GM19372 (cell line): ENCODE data around the gene ATP11A.
"Not testable (repeated sequence)": the region's sequence is repeated elsewhere in the genome, so short reads cannot be mapped to it uniquely, and the experiment has no call there.

Experiments
- ATAC-seq: cut with Tn5 transposase; IDR thresholded peaks from one replicate; pipeline ENCODE4 v1.9.1; 2021; ENCODE audit warnings: mild to moderate bottlenecking, low read depth, moderate library complexity; ENCODE audit not compliant: unreplicated experiment

Gene ATP11A

GRCh38 chr13:112784811-112785482 is 95.1 kb downstream of the ATP11A start:
- ATAC-seq, result no peak

- ATAC-seq, result no peak
Observed at GRCh38 chr13:112785483-112785856, 95.6 kb downstream of the ATP11A start.

DNA sequence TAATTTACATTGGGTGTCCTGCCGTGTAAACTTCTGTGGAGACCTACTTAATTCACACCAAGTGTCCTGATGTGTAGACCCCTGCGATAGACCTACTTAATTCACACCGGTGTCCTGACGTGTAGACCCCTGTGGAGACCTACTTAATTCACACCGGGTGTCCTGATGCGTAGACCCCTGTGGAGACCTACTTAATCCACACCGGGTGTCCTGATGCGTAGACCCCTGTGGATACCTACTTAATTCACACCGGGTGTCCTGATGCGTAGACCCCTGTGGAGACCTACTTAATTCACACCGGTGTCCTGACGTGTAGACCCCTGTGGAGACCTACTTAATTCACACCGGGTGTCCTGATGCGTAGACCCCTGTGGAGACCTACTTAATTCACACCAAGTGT is 97.0 kb downstream of the ATP11A start:
- not testable (repeated sequence) for ATAC-seq

GRCh38 chr13:112790735-112791641 is 101.2 kb downstream of the ATP11A start:
- ATAC-seq, result no peak

GRCh38 chr13:112791663-112792440 is 102.0 kb downstream of the ATP11A start:
- ATAC-seq, result no peak

- no peak for ATAC-seq
Observed at GRCh38 chr13:112792511-112792910, 102.7 kb downstream of the ATP11A start.

DNA sequence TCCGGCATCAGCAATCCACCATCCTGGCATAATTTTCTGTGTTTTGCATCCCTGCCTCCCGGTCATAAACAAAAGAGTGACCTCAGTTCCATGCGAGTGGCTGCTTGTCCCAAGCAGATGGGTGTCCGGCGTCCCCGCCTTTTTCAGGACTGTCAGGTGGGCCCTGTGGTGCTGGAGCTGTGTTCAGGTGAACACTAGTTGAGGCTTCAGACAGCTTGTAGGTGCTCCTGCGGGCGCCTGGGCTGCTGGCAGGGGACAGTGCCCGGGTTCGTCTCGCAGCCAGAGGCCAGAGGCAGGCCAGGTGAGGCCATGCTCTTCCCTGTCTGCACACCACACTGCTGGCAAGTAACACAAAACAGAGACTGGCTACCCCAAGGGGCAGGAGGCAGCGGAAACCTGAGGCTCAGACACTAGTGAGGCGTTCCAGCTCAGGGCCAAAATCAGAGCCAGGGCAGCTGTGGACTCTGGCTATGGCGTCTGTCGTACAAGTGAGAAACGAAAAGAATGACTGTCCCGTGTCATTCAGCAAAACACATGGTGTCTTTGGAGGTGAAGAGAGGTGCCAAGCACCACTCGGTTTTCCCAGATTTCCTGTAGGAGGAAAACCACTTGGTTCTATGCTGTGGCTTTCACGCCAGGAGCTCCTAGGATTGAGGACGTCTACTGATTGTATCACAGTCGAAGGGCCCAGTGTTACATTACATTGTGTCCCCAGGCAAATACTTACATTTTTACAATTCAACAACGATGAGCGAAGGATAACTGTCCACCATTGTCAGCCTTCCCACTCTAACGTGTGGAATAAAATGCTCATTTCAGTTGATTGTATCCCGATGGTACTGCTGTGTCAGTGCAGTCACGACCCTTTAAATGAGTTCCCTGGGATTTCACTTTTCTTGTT is 104.0 kb downstream of the ATP11A start:
- ATAC-seq, result no peak

- no peak for ATAC-seq
Observed at GRCh38 chr13:112795277-112795676, 105.4 kb downstream of the ATP11A start.

- ATAC-seq, result no peak
Observed at GRCh38 chr13:112796190-112796915, 106.5 kb downstream of the ATP11A start.

DNA sequence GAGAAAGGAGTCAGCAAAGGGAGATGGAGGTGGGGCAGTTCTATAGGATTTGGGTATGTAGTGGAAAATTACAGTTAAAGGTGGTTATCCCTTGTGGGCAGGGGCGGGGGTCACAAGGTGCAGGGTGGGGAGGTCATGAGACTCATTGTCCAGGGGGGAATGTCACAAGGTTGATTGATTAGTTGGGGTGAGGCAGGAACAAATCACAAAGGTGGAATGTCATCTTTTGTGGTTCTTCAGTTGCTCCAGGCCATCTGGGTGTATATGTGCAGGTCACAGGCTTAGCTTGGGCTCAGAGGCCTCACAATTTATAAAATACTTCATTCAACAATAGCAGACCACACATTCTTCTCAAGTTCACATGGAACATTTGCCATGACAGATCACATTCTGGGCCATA is 109.6 kb downstream of the ATP11A start:
- no peak for ATAC-seq

DNA sequence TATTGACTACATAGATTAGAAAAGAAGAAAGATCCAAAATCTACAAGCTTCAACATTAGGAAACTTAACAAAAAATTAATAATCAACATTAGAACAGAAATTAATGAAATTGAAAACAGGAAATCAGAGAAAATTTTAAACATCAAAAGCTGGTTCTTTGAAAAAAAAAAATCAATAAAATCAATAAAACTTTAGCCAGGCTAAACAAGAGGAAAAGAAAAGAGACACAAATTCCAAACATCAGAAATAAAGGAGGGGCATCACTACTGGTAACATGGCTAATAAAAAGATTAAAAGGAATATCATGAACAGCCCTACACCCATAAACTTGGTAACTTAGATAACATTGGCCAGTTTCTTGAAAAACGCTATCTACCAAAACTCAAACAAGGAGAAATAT is 110.2 kb downstream of the ATP11A start:
- ATAC-seq, result no peak

DNA sequence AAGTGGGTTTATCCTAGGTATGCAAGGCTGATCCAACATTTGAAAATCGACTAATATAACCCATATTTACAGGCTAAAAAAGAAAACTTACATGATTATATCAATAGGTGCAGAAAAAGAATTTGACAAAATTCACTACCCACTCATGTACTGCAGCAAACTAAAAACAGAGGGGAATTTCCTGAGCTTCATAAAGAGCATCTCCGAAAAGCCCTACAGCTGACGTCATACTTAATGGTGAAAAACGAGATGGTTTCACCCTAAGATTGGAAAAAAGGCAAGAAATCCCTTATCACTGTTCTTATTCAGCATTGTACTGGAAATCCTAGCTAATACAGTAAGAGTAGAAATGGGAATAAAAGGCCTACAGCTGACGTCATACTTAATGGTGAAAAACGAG is 111.0 kb downstream of the ATP11A start:
- ATAC-seq, result not testable (repeated sequence)

- peak; percentile 43 for ATAC-seq
Observed at GRCh38 chr13:112802802-112803195, 113.0 kb downstream of the ATP11A start.

GRCh38 chr13:112803422-112803821 is 113.6 kb downstream of the ATP11A start:
- ATAC-seq, result peak; percentile 55

DNA sequence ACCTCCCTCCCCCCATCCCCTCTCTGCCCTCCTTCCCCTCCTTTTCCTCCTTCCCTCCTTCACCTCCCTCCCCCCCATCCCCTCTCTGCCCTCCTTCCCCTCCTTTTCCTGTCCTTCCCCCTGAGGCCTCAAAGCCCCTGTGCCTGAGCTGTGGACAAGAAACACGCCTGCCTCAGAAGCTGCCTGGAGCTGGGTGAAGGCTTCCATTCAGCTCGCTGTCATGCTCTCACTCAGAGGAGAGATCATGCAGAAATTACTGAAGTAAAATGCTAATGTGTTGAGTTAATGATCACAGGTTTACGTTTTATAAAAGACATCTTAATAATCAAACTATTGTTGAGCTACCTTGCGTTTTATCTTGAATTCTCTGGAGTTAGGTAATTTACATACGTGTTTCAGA is 114.5 kb downstream of the ATP11A start:
- ATAC-seq, result no peak

DNA sequence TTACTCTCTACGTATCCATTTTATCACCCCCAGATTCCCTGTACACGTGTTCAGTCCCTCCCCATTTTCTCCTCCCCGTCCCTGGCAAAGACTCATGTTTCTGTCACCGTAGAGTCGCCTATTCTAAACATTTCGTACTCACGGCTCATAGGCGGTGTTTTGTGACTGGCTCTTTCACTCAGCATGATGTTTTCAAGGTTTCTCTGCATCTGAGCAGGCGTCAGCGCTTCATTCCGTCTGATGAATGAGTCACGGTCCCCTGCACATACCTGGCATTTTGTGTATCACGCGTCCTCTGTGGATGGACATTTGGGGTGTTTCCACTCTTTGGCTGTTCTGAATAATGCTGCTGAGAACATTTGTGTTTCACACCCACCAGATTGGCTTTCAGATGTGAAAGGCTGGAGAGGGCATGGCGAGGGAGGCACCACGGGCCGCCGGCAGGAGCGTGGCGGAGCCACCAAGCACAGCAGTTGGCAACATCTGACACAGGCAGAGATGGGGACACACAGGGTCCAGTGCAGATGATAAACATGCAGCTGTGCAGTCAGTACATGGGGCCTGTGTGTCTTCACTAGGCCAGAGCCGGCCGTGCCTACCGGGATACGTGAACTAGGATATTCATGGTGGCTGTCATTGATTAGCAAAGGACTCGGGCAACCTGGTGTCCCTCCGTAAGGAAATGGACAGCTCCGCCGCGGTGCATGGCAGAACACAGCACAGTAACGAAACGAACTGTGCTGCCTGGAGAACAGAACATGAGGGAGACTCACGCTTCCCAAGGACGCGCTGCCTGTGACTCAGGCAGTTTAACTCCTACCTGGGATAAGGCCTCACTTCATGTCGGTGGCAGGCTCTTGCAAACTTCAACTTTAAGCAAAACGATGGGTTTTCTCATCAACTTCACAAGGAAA is 117.2 kb downstream of the ATP11A start:
- no peak for ATAC-seq

DNA sequence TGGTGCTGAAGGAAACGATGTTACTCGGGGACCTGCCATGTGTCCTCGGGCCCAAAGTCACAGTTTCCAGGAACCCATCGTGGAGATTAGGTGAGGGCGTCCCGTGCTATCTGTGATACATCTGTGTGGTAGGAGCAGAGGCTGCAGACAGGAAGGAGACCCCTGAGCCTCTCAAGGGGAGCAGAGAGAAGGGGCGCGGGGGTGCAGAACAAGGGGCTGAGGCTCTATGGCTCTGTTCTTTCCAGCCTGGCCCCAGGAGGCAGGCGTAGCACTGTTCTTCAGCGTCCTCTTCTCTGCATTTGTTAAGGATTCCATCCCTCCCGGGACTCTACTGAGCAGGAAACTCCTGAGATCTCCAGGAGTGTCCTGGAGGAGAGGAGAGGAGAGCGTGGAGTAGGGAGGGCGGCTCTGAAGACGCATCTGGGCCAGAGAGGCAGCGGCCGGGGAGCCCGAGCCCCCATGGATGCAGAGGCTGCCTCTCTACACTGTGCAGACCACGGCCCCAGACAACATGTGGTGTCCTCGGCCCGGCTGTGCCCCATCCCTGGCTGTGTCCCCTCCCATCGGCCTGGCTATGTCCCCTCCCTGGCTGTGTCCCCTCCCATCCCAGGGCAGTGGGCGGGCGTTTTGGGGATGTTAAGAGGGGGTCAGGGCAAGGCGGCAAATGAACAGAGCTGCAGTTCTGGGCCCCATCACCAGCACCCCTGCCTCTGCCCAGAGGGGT is 118.0 kb downstream of the ATP11A start:
- ATAC-seq, result no peak
